A204.1 (cell line): ENCODE data around the gene ENTR1.

Experiments used
- FAIRE-seq: peaks from 2 replicates; lab custom pipeline; 2012; peaks lifted over from hg19 to GRCh38; lab: Jason Lieb, UNC

Gene ENTR1

GRCh38 chr9:136410500-136411287 lies at the start of gene ENTR1, which contains the start of gene PMPCA:
TSS of gene ENTR1 (minus strand) at chr9:136410614. CDS start at chr9:136410397, 217 bp downstream.
TSS of gene PMPCA (plus strand) at chr9:136410658. CDS start at chr9:136410669, 11 bp downstream.
- FAIRE-seq = no peak

- no peak for FAIRE-seq
Measured at GRCh38 chr9:136459425-136459824, 49.0 kb upstream of the ENTR1 start.

GRCh38 chr9:136457326-136457725 lies 46.9 kb upstream of the ENTR1 start:
- no peak for FAIRE-seq

- no peak for FAIRE-seq
Measured at GRCh38 chr9:136456258-136456657, 45.8 kb upstream of the ENTR1 start.

- no peak for FAIRE-seq
Measured at GRCh38 chr9:136455043-136456002, 44.9 kb upstream of the ENTR1 start.

GRCh38 chr9:136454026-136454796 lies 43.8 kb upstream of the ENTR1 start:
- FAIRE-seq = no peak

- FAIRE-seq = no peak
Measured at GRCh38 chr9:136453326-136453725, 42.9 kb upstream of the ENTR1 start.

GRCh38 chr9:136451221-136451877 lies 40.9 kb upstream of the ENTR1 start:
- no peak for FAIRE-seq

- FAIRE-seq = no peak
Measured at GRCh38 chr9:136448655-136449054, 38.2 kb upstream of the ENTR1 start.

- FAIRE-seq = no peak
Measured at GRCh38 chr9:136447173-136447778, 36.9 kb upstream of the ENTR1 start.

- no peak for FAIRE-seq
Measured at GRCh38 chr9:136445799-136446198, 35.4 kb upstream of the ENTR1 start.

GRCh38 chr9:136444102-136444501 lies 33.7 kb upstream of the ENTR1 start:
- no peak for FAIRE-seq

GRCh38 chr9:136443687-136444086 lies 33.3 kb upstream of the ENTR1 start:
- FAIRE-seq = no peak

- FAIRE-seq = no peak
Measured at GRCh38 chr9:136443087-136443486, 32.7 kb upstream of the ENTR1 start.

GRCh38 chr9:136442265-136442664 lies 31.9 kb upstream of the ENTR1 start:
- FAIRE-seq = no peak

GRCh38 chr9:136441681-136442245 lies 31.3 kb upstream of the ENTR1 start:
- no peak for FAIRE-seq

GRCh38 chr9:136441191-136441680 lies 30.8 kb upstream of the ENTR1 start:
- no peak for FAIRE-seq

- FAIRE-seq = no peak
Measured at GRCh38 chr9:136439481-136440408, 29.3 kb upstream of the ENTR1 start, which contains the start of gene INPP5E. TSS of gene INPP5E (minus strand) at chr9:136439845. CDS start at chr9:136439419, 426 bp downstream.
